Activated CD8-positive, alpha-beta memory T cell treated with anti-CD3 and anti-CD28 coated beads for 4 hours (primary cell): ENCODE results near the gene SLC22A17.

Experiments used
- DNase-seq, 2 donors: peaks; one replicate each; pipeline ENCODE4 v3.0.0-alpha.2; 2020; ENCODE audit warnings: low read depth in 2 of 2

Gene SLC22A17

DNA sequence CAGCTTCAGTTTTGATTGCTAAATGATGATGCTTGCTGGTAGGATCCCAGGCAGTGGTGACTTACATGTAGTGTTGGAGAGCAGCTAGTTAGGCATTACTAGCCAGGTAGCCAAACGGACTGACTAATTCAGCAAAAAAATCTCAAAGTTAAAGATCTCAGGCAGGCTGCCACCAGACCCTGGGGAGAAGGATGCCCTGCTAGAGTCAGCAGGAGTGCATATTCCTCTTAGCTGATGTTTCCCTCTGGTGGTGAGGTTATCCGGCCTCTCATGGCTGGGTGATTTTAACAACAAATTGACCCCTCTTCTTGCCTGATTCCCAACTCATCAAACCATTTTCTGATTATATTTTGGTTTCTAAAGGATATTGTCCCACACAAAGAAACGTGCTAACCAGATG is 9.5 kb upstream of the SLC22A17 start:
- DNase-seq = no peak

- no peak for DNase-seq
These were observed 9.1 kb upstream of the SLC22A17 start for GRCh38 chr14:23361763-23362162.

DNA sequence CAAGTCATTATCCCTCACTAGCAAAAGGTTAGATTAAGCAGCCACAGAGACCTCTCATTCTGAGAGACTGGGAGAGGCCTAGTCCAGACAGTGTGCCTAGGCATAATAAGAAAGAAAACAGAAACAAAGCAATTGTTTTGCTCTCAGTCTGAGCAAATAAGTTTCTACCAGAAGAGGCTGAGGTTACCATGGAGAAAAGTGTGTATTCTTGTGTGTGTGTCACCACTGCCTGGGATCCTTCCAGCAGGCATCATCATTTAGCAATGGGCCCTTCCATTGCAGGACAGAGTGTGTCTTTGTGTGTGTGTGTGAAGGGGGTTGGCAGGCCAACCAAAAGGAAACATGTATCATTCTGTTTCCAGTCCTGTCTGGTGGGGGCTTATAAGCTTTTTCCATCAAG is 8.6 kb upstream of the SLC22A17 start:
- DNase-seq = no peak

DNA sequence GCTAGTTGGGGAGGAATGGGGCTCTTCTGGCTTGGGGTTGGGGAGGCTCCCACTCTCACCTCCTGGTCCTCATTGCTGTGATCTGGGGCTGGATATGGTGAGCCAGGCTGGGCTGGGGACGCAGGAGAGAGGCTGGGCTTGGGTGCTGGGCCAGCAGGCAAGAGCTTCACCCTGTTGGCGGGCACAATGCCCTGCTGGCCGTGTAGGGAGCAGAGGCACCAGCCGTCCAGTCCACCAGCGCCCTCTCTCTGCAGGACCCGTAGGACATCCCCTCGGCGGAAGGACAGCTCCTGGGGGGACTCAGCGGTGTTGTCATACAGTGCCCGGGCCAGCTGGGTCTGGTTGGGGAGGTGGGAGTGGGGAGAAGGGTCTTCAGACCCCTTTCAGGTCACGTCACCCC is 7.8 kb upstream of the SLC22A17 start:
- DNase-seq = no peak

- no peak for DNase-seq
These were observed 7.2 kb upstream of the SLC22A17 start for GRCh38 chr14:23359722-23360447.

- DNase-seq = no peak
These were observed 6.5 kb upstream of the SLC22A17 start for GRCh38 chr14:23359167-23359626.

GRCh38 chr14:23358553-23359166 is 6.0 kb upstream of the SLC22A17 start:
- DNase-seq = no peak

DNA sequence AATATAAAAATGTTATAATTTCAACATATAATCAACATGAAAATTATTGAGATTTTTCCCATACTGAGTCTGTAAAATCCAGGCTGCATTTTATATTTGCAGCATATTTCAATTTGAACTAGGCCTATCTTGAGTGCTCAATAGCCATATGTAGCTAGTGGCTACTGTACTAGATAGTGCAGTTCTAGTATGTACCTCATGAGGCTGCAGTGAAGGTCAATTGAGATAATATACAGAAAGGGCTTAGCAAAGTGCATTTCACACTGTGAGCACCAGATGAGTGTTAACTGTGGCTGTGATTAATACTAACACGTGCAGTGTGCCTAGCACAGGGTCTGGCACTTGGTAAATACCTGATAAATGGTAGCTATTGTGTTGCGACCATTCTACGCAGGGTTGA is 5.4 kb upstream of the SLC22A17 start:
- DNase-seq = no peak

DNA sequence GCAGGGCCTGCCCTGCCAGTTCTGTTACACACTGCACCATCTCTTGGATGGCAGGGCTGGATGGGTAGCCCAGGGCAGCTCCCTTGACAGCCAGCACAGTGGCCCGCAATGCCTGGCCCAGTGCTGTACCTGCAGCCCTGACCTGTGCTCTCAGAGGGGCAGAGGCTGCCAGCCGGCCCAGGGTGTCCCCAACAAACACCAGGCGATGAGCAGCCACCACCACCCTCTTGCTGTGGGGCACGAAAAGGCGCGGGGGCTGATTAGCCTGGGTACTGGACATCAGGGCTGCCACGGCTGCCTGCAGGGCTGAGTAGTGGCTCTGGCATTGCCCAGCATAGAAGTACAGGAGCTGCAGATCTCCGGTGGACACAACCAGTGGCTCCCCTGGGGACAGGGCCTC is 4.6 kb upstream of the SLC22A17 start:
- DNase-seq = no peak

DNA sequence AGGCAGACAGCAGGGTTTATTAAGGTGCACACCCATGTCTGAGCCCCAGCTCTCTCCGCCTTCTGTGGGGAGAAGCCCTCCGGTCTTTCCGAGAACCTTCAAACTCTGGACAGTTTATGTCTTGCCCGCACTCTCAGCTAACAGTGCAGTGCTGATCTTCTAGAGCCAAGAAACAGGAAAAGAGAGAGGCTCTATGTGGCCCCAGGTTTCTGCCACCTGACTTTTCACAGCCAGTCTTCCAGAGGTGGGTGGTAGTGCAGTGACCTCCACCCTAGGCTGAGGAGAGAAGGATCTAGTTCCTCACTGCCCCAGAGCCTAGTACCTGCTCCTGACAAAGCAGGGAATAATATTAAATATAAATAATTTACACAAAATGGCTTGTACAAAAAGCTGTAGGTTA is 4.0 kb upstream of the SLC22A17 start:
- no peak for DNase-seq

DNA sequence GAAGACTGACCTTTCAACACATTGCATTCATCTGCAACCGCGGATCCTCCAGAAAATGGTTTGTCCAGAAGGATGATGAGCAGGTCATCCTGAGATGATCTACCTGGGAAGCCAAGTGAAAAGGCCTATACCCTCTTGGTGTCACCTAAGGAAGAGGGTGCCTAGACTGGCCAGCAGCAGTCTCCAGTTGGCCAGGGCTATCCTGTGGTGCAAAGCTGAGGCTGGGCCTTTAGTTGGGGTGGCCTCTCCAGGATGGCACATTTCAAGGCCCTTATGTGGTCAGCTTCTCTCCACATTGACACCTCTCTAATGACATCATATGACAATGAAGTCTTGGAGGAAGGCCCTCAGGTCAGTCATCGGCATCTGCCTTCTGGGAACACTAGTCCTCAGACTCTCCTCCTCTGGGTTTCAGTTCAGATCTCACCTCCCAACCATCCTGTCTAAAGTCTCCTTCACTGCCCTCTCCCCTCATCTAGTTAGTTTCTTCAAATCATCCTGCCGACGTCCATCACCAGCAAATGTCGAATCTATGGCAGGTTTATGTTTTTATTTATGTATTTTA is 3.3 kb upstream of the SLC22A17 start:
- DNase-seq = no peak

GRCh38 chr14:23354990-23355389 is 2.3 kb upstream of the SLC22A17 start:
- DNase-seq = no peak

- no peak for DNase-seq
These were observed 720 bp upstream of the SLC22A17 start for GRCh38 chr14:23353433-23353780.

GRCh38 chr14:23351681-23352505 is 794 bp downstream of the SLC22A17 start:
- no peak for DNase-seq

GRCh38 chr14:23349156-23349845 is 3.4 kb downstream of the SLC22A17 start:
- DNase-seq = no peak

- no peak for DNase-seq
These were observed 4.4 kb downstream of the SLC22A17 start for GRCh38 chr14:23348297-23348655.

DNA sequence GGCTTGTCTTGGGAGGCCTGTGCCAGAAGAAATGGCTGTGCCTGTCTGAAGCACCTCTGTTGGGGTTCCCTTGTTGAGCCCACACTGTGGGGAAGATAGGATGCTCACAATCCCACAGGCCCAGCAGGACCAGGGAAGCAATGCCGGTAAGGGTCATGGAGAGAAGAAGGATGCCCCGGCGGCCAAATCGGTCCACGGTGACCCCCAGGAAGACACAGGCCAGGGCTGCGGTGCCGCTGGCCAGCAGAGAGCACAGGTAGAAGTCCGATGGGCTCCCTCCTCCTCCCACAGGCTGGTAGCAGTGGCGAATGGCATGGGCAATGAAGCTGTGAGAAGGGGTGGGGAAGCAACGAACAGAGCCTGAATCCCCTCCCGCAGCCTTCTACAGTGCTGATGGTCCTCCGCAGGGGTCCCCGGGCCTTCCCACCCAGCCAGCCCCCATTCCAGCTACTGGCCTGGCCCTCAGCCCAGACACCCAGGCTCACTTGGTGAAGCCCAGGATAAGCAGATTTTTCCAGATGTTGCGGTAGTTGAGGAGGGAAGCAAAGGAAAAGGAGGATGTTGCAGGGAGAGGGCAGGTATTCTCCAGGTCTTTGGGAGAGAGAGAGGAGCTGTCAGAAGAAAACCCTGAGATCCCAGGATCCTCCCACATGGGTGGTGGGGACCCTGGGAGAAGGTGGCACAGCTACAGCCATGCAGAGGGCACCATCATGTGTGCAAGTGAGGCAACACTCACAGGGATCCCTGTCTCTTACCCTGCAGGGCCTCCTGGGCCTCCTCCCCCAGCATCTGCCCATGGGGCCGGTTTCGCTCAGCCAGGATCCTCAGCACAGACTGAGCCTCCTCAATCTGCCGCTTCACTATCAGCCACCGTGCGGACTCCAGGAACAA is 5.0 kb downstream of the SLC22A17 start:
- no peak for DNase-seq

DNA sequence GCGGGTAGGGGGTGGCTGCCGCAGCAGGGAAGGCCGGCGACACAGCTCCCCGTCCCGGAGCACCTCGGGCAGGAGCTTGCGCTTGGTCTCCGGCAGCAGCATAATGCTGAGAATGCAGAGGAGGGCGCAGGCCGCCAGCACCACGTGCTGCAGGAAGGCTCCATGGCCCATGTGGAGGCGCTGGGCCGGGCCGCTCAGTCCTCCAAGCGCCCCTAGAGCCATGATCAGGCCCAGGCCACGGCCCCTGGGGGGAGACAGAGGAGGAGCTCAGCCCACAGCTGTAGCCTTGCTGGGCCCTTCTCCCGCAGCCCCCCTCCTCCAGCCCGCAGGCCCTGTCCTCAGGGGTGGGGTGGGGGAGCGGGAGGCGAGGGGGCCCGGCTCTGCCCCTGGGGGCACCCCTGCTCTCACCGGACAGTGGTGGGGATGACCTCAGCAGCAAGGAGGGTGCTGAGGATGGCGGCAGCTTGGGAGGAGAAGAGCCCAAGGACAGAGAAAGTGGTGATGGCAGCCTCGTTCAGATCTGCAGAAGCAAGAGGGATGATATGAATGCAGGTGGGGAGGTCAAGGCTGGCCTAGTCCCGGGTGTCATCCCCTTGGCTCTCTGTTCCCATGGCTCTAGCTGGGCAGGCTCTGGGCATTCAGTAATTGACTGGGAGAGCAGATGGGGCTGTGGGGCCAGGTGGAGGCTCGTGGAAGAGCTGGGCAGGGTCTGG is 5.8 kb downstream of the SLC22A17 start:
- no peak for DNase-seq

DNA sequence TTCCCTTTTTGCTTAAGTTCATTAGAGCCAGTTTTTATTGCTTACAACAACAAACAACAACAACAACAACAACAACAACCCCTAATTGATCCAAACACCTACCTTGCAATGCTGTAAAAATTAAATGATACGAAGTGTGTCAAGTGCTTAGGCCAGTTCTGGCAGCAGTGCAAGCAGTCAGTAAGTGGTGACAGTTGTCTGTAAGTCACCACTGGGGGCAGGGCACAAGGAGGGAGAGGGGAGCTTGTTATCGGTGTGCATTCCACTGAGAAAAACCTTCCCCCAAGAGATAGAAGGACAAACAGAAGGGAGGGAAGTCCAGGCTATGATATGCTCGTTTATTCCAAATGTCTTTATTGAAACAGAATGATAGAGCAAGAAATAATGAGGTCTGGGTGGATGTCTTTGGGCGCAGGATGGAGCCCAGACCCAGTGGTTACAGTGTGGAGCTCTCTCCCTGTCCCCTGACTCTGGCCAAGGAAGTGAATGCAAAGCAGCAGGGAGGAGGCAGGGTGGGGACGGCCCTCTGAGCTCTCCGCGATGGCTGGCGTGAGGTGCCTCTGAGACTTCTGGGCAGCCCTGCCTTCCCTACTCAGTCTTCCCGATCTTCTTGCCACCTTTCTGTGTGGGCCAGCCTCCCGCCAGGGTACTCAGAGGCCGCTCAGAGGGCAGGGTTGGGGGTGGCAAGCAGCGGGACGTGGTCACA is 6.5 kb downstream of the SLC22A17 start:
- no peak for DNase-seq

DNA sequence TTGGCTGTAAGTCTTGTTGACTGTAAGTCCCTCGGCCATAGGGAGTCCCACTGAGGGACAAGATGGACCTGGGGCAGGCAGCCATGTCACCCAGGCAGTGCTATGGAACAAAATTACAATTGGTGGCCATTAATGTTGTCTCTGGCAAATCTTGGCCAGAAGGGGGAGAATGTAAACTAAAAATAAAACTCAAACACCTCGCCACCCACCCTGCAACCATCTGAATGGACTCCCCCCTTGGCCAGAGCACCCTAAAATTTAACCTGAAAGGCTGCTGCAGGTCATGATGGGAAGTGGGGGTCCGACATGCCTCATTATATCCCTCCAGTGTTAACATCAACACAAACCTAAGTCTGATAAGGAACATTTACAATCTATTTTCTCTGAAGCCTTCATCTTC is 8.2 kb downstream of the SLC22A17 start:
- no peak for DNase-seq
